ENCODE measurements around the gene CPNE6.
"Not testable (repeated sequence)": the region's sequence is repeated elsewhere in the genome, so short reads cannot be mapped to it uniquely, and the experiment has no call there.

Gene CPNE6

DNA sequence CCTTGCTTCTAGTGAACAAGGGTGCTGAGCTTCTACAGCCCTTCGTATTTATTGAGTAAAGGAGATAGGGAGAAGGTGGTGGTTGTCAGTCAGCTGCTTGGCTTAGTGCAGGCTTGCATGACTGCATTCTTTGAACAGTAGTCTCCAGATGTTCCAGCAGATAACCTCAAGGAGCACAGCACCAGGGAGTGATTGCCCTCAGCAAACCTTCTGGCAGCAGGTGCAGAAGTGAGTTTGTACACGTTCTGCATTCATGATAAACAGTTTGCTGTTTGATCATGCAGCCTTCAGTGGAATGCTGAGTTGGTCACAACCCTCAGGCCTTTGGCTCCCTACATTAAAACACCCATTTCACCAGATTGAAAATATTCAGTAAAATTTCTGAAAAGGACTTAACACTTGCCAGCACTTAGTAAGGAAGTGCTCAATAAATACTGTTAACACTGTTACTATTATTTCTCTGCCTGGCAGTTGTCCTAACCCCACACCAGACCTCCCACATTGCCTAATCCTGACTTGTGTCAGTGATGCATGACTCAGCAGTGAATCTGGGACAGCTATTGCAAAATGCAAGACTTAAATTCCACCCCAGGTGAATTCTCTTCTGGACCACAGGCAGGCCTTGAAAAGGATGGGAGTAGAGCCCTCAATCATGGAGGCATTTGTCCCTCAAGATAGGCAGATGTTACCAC, 38.5 kb upstream of the CPNE6 start:
- H3K79me2 ChIP-seq (ENCODE audit: insufficient read depth, low read length), result no peaks in the 10 kb centered on the region
- H2AFZ ChIP-seq (ENCODE audit: low read length), result no peak overlapping the region
- TF ChIP-seq, protein P1, sequence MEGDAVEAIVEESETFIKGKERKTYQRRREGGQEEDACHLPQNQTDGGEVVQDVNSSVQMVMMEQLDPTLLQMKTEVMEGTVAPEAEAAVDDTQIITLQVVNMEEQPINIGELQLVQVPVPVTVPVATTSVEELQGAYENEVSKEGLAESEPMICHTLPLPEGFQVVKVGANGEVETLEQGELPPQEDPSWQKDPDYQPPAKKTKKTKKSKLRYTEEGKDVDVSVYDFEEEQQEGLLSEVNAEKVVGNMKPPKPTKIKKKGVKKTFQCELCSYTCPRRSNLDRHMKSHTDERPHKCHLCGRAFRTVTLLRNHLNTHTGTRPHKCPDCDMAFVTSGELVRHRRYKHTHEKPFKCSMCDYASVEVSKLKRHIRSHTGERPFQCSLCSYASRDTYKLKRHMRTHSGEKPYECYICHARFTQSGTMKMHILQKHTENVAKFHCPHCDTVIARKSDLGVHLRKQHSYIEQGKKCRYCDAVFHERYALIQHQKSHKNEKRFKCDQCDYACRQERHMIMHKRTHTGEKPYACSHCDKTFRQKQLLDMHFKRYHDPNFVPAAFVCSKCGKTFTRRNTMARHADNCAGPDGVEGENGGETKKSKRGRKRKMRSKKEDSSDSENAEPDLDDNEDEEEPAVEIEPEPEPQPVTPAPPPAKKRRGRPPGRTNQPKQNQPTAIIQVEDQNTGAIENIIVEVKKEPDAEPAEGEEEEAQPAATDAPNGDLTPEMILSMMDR (IDR thresholded peaks at IDR 0.05; ENCODE audit: low read length), result no peak
- TF ChIP-seq EZH2 (IDR thresholded peaks at IDR 0.05; ENCODE audit: borderline replicate concordance, low read length), result no peak

DNA sequence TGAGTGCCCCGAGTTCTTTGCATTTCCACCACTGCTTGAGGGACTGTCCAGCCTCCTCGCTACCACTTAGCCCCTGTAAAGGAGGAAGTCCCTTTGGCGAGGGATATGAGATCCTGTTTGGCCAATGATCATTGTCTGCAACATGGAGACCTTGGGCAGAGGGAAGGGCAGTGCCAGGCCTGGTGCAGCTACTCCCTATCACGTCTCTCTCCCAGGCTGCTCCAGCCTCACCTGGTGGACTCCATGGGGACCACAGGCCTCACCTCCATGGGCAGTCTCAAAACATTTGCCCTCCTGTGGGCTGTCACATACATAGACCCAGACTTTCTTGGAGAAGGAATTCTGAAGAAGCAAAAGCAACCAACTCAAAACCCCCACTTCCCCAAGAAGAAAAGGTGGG, 35.6 kb upstream of the CPNE6 start:
- peak overlapping the region; percentile 59 for H3K4me3 ChIP-seq (ENCODE audit: low read depth, low read length, poor library complexity, severe bottlenecking)
- H4K20me1 ChIP-seq (ENCODE audit: insufficient read depth, low read length); H3K36me3 ChIP-seq (ENCODE audit: insufficient read depth, low read length); H3K9ac ChIP-seq (ENCODE audit: low read length); H3K27ac ChIP-seq (ENCODE audit: low read depth, low read length, poor library complexity, severe bottlenecking); H3K9me2 ChIP-seq (ENCODE audit: low read depth, low read length); H3K27me3 ChIP-seq (ENCODE audit: insufficient read depth, low read length); H3K9me3 ChIP-seq (ENCODE audit: low read length); H3F3A ChIP-seq (ENCODE audit: insufficient read depth, low read length); H3K79me2 ChIP-seq (ENCODE audit: insufficient read depth, low read length); H2AFZ ChIP-seq (ENCODE audit: low read length): not testable (repeated sequence)
- H3K4me1 ChIP-seq (ENCODE audit: insufficient read depth, low read length, severe bottlenecking), result peaks cover 14% of the 10 kb centered on the region
- peak overlapping the region; percentile 81 for H3K4me2 ChIP-seq (ENCODE audit: low read length)

More for the DNA sequence above, 38.5 kb upstream of the CPNE6 start:
- Histone ChIP-seq H3K27me3 (ENCODE audit: insufficient read depth, low read length) (no peaks in the 10 kb centered on the region), H3K9me3 (ENCODE audit: low read length) (peaks cover 4% of the 10 kb centered on the region; the same call in 1 of the 2 replicates), H3K4me3 (ENCODE audit: low read depth, low read length, poor library complexity, severe bottlenecking) (no peak overlapping the region), H3K9me2 (ENCODE audit: low read depth, low read length) (no peaks in the 10 kb centered on the region), H3F3A (ENCODE audit: insufficient read depth, low read length) (no peaks in the 10 kb centered on the region), H3K4me2 (ENCODE audit: low read length) (no peak overlapping the region), H3K36me3 (ENCODE audit: insufficient read depth, low read length) (no peaks in the 10 kb centered on the region; the same call in 1 of the 2 replicates), H3K4me1 (ENCODE audit: insufficient read depth, low read length, severe bottlenecking) (peaks cover 14% of the 10 kb centered on the region), H4K20me1 (ENCODE audit: insufficient read depth, low read length) (no peaks in the 10 kb centered on the region), H3K9ac (ENCODE audit: low read length) (no peak overlapping the region), H3K27ac (ENCODE audit: low read depth, low read length, poor library complexity, severe bottlenecking) (no peak overlapping the region)

DNA sequence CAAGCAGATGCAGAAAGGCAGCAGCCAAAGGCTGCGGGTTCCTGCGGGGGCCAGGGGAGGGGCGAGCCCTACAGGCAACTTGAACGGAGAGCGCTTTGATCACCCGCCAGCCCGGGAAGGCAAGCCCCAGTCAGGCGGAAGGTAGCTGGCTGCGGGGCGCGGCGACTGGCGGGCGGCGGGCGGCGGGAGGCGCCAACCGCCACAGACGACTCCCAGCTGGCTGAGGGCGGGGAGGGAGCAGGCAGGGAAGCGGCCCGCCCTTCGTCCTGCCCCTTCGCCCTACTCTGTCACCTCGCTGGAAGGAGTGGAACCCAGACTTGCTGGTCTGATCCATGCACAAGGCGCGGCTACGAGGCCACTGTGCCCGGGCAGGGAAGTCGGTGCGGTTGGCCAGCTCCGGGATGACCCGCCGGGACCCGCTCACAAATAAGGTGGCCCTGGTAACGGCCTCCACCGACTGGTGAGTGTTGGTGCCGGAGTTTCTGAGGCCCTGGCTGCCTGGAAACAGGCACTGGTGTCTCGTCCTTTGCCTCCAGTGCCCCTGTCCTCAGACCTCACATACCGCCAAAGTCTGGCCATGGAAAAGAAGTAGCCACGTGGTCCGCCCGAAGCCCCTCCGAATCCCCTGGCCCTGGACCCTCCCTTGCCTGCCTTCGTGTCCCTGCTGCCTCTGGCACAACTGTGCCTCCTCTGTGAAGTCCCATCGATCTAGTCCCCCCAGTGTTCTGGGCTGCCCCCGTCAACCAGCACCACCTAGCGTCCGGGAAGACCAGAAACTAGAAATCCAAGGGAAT, 35.0 kb upstream of the CPNE6 start:
- Histone ChIP-seq H3K4me1 (ENCODE audit: insufficient read depth, low read length, severe bottlenecking) (peaks cover 14% of the 10 kb centered on the region), H3K79me2 (ENCODE audit: insufficient read depth, low read length) (no peaks in the 10 kb centered on the region), H3K27ac (ENCODE audit: low read depth, low read length, poor library complexity, severe bottlenecking) (no peak overlapping the region), H3K36me3 (ENCODE audit: insufficient read depth, low read length) (no peaks in the 10 kb centered on the region; the same call in 1 of the 2 replicates), H4K20me1 (ENCODE audit: insufficient read depth, low read length) (no peaks in the 10 kb centered on the region), H2AFZ (ENCODE audit: low read length) (no peak overlapping the region), H3K4me3 (ENCODE audit: low read depth, low read length, poor library complexity, severe bottlenecking) (peak overlapping the region; percentile 59), H3F3A (ENCODE audit: insufficient read depth, low read length) (no peaks in the 10 kb centered on the region), H3K9me2 (ENCODE audit: low read depth, low read length) (no peaks in the 10 kb centered on the region), H3K4me2 (ENCODE audit: low read length) (peak overlapping the region; percentile 81), H3K9ac (ENCODE audit: low read length) (peak overlapping the region; percentile 65), H3K27me3 (ENCODE audit: insufficient read depth, low read length) (no peaks in the 10 kb centered on the region), H3K9me3 (ENCODE audit: low read length) (peaks cover 4% of the 10 kb centered on the region; the same call in 1 of the 2 replicates)
- TF ChIP-seq, protein P1 (IDR thresholded peaks at IDR 0.05; ENCODE audit: low read length), result peak; percentile 88
- TF ChIP-seq EZH2 (IDR thresholded peaks at IDR 0.05; ENCODE audit: borderline replicate concordance, low read length), result no peak

All from OCI-LY1 (cell line).